Measurements from ENCODE around the gene YJU2.
"Not testable (repeated sequence)": the region's sequence is repeated elsewhere in the genome, so short reads cannot be mapped to it uniquely, and the experiment has no call there.

The YJU2 gene

GRCh38 chr19:4216846-4217245, 30.0 kb upstream of the YJU2 start:
- CTCF ChIA-PET = interaction anchor here (1.4 to 2.2 kb wide), 2 partner anchors 15 to 17 kb away, joined by 5 to 6 read pairs; no protein-coding TSS in a partner anchor
- POLR2A ChIA-PET = no interaction called here
- H3K4me3 ChIP-seq (ENCODE audit: control insufficient read depth in 1 of 7, extremely low read depth in 1 of 7, insufficient read depth in 4 of 7, low read depth in 2 of 7, low read length in 6 of 7) = no peak overlapping the region
- H3K9me3 ChIP-seq (ENCODE audit: control extremely low read depth in 1 of 5, control insufficient read depth in 4 of 5, insufficient read depth in 2 of 5, low read depth in 1 of 5, low read length in 4 of 5) = no peaks in the 10 kb centered on the region
- 100% methylated on average over 6 of the region's 6 CpGs for WGBS (ENCODE audit: insufficient coverage)
- H3K27ac ChIP-seq (ENCODE audit: insufficient read depth in 1 of 2, low read depth in 1 of 2, low read length in 2 of 2, poor library complexity in 1 of 2, severe bottlenecking in 2 of 2) = no peak overlapping the region
- peaks cover 0 to 3% (median 0%) of the 10 kb centered on the region in 5 experiments for H3K27me3 ChIP-seq (replicated peaks in 2 of 5; ENCODE audit: control insufficient read depth in 4 of 5, insufficient read depth in 5 of 5, low read length in 4 of 5)
- H3K4me1 ChIP-seq (ENCODE audit: control extremely low read depth in 1 of 4, control insufficient read depth in 4 of 4, insufficient read depth in 4 of 4, low read length in 3 of 4) = no peaks in the 10 kb centered on the region
- no peaks in the 10 kb centered on the region for H3K36me3 ChIP-seq (ENCODE audit: control insufficient read depth in 4 of 4, insufficient read depth in 4 of 4, low read length in 3 of 4)
- DNase-seq = no peak

- Histone ChIP-seq H3K36me3 (ENCODE audit: control insufficient read depth in 4 of 4, insufficient read depth in 4 of 4, low read length in 3 of 4) (no peaks in the 10 kb centered on the region), H3K27me3 (replicated peaks in 2 of 5; ENCODE audit: control insufficient read depth in 4 of 5, insufficient read depth in 5 of 5, low read length in 4 of 5) (no peaks in the 10 kb centered on the region), H3K9me3 (ENCODE audit: control extremely low read depth in 1 of 5, control insufficient read depth in 4 of 5, insufficient read depth in 2 of 5, low read depth in 1 of 5, low read length in 4 of 5) (no peaks in the 10 kb centered on the region), H3K4me1 (ENCODE audit: control extremely low read depth in 1 of 4, control insufficient read depth in 4 of 4, insufficient read depth in 4 of 4, low read length in 3 of 4) (no peaks in the 10 kb centered on the region), H3K4me3 (ENCODE audit: control insufficient read depth in 1 of 7, extremely low read depth in 1 of 7, insufficient read depth in 4 of 7, low read depth in 2 of 7, low read length in 6 of 7) (no peak overlapping the region), H3K27ac (ENCODE audit: insufficient read depth in 1 of 2, low read depth in 1 of 2, low read length in 2 of 2, poor library complexity in 1 of 2, severe bottlenecking in 2 of 2) (no peak overlapping the region)
- ChIA-PET CTCF (interaction anchor here (1.4 to 2.2 kb wide), 2 partner anchors 16 kb away, joined by 5 to 6 read pairs; no protein-coding TSS in a partner anchor), POLR2A (no interaction called here)
- no peak for DNase-seq
- WGBS (ENCODE audit: insufficient coverage) = 97% methylated on average over 70 of the region's 81 CpGs
Measured at GRCh38 chr19:4217429-4218264, 29.2 kb upstream of the YJU2 start.

- POLR2A ChIA-PET = interaction anchor here (0.6 kb wide), 1 partner anchor 243 kb away, joined by 3 read pairs; no protein-coding TSS in a partner anchor
- H3K36me3 ChIP-seq (ENCODE audit: control insufficient read depth in 4 of 4, insufficient read depth in 4 of 4, low read length in 3 of 4); H3K4me3 ChIP-seq (ENCODE audit: control insufficient read depth in 1 of 7, extremely low read depth in 1 of 7, insufficient read depth in 4 of 7, low read depth in 2 of 7, low read length in 6 of 7); H3K9me3 ChIP-seq (ENCODE audit: control extremely low read depth in 1 of 5, control insufficient read depth in 4 of 5, insufficient read depth in 2 of 5, low read depth in 1 of 5, low read length in 4 of 5); H3K27ac ChIP-seq (ENCODE audit: insufficient read depth in 1 of 2, low read depth in 1 of 2, low read length in 2 of 2, poor library complexity in 1 of 2, severe bottlenecking in 2 of 2); CTCF ChIA-PET; H3K4me1 ChIP-seq (ENCODE audit: control extremely low read depth in 1 of 4, control insufficient read depth in 4 of 4, insufficient read depth in 4 of 4, low read length in 3 of 4); H3K27me3 ChIP-seq (replicated peaks in 2 of 5; ENCODE audit: control insufficient read depth in 4 of 5, insufficient read depth in 5 of 5, low read length in 4 of 5); DNase-seq: not testable (repeated sequence)
- WGBS (ENCODE audit: insufficient coverage) = 100% methylated on average over 1 of the region's 1 CpG
Measured at GRCh38 chr19:4218523-4218922, 28.4 kb upstream of the YJU2 start.

- Histone ChIP-seq H3K27ac (ENCODE audit: insufficient read depth in 1 of 2, low read depth in 1 of 2, low read length in 2 of 2, poor library complexity in 1 of 2, severe bottlenecking in 2 of 2) (no peak overlapping the region), H3K4me3 (ENCODE audit: control insufficient read depth in 1 of 7, extremely low read depth in 1 of 7, insufficient read depth in 4 of 7, low read depth in 2 of 7, low read length in 6 of 7) (no peak overlapping the region), H3K9me3 (ENCODE audit: control extremely low read depth in 1 of 5, control insufficient read depth in 4 of 5, insufficient read depth in 2 of 5, low read depth in 1 of 5, low read length in 4 of 5) (no peaks in the 10 kb centered on the region), H3K36me3 (ENCODE audit: control insufficient read depth in 4 of 4, insufficient read depth in 4 of 4, low read length in 3 of 4) (no peaks in the 10 kb centered on the region), H3K27me3 (replicated peaks in 2 of 5; ENCODE audit: control insufficient read depth in 4 of 5, insufficient read depth in 5 of 5, low read length in 4 of 5) (peaks cover 0 to 3% (median 0%) of the 10 kb centered on the region in 5 experiments), H3K4me1 (ENCODE audit: control extremely low read depth in 1 of 4, control insufficient read depth in 4 of 4, insufficient read depth in 4 of 4, low read length in 3 of 4) (no peaks in the 10 kb centered on the region)
- DNase-seq = no peak
- WGBS (ENCODE audit: insufficient coverage) = 94% methylated on average over 6 of the region's 7 CpGs
- ChIA-PET CTCF (interaction anchor here (0.9 to 2.2 kb wide), 2 partner anchors 12 to 18 kb away, joined by 3 to 5 read pairs; no protein-coding TSS in a partner anchor), POLR2A (no interaction called here)
Measured at GRCh38 chr19:4220188-4220587, 26.7 kb upstream of the YJU2 start.

- peaks cover 0 to 14% (median 3%) of the 10 kb centered on the region in 5 experiments for H3K27me3 ChIP-seq (replicated peaks in 2 of 5; ENCODE audit: control insufficient read depth in 4 of 5, insufficient read depth in 5 of 5, low read length in 4 of 5)
- no peaks in the 10 kb centered on the region for H3K9me3 ChIP-seq (ENCODE audit: control extremely low read depth in 1 of 5, control insufficient read depth in 4 of 5, insufficient read depth in 2 of 5, low read depth in 1 of 5, low read length in 4 of 5)
- H3K27ac ChIP-seq (ENCODE audit: insufficient read depth in 1 of 2, low read depth in 1 of 2, low read length in 2 of 2, poor library complexity in 1 of 2, severe bottlenecking in 2 of 2) = no peak overlapping the region
- H3K4me3 ChIP-seq (ENCODE audit: control insufficient read depth in 1 of 7, extremely low read depth in 1 of 7, insufficient read depth in 4 of 7, low read depth in 2 of 7, low read length in 6 of 7) = no peak overlapping the region
- ChIA-PET POLR2A (no interaction called here), CTCF (no interaction called here)
- no peaks in the 10 kb centered on the region for H3K36me3 ChIP-seq (ENCODE audit: control insufficient read depth in 4 of 4, insufficient read depth in 4 of 4, low read length in 3 of 4)
- peaks cover 0 to 9% (median 9%) of the 10 kb centered on the region in 4 experiments for H3K4me1 ChIP-seq (ENCODE audit: control extremely low read depth in 1 of 4, control insufficient read depth in 4 of 4, insufficient read depth in 4 of 4, low read length in 3 of 4)
- no peak for DNase-seq
- 89% methylated on average over 8 of the region's 15 CpGs for whole genome bisulfite sequencing (ENCODE audit: insufficient coverage)
Measured at GRCh38 chr19:4224470-4224869, 22.4 kb upstream of the YJU2 start.

- Histone ChIP-seq H3K4me3 (ENCODE audit: control insufficient read depth in 1 of 7, extremely low read depth in 1 of 7, insufficient read depth in 4 of 7, low read depth in 2 of 7, low read length in 6 of 7) (no peak overlapping the region), H3K27ac (ENCODE audit: insufficient read depth in 1 of 2, low read depth in 1 of 2, low read length in 2 of 2, poor library complexity in 1 of 2, severe bottlenecking in 2 of 2) (no peak overlapping the region), H3K9me3 (ENCODE audit: control extremely low read depth in 1 of 5, control insufficient read depth in 4 of 5, insufficient read depth in 2 of 5, low read depth in 1 of 5, low read length in 4 of 5) (no peaks in the 10 kb centered on the region), H3K4me1 (ENCODE audit: control extremely low read depth in 1 of 4, control insufficient read depth in 4 of 4, insufficient read depth in 4 of 4, low read length in 3 of 4) (peaks cover 0 to 10% (median 9%) of the 10 kb centered on the region in 4 experiments), H3K36me3 (ENCODE audit: control insufficient read depth in 4 of 4, insufficient read depth in 4 of 4, low read length in 3 of 4) (no peaks in the 10 kb centered on the region), H3K27me3 (replicated peaks in 2 of 5; ENCODE audit: control insufficient read depth in 4 of 5, insufficient read depth in 5 of 5, low read length in 4 of 5) (peaks cover 0 to 18% (median 3%) of the 10 kb centered on the region in 5 experiments)
- WGBS (ENCODE audit: insufficient coverage) = 87% methylated on average over 7 of the region's 8 CpGs
- POLR2A ChIA-PET = interaction anchor here (0.7 kb wide), 1 partner anchor 21 kb away, joined by 3 read pairs; no protein-coding TSS in a partner anchor
- no peak for DNase-seq
- CTCF ChIA-PET = no interaction called here
Measured at GRCh38 chr19:4225885-4226284, 21.0 kb upstream of the YJU2 start.

- Histone ChIP-seq H3K9me3 (ENCODE audit: control extremely low read depth in 1 of 5, control insufficient read depth in 4 of 5, insufficient read depth in 2 of 5, low read depth in 1 of 5, low read length in 4 of 5) (no peaks in the 10 kb centered on the region), H3K4me1 (ENCODE audit: control extremely low read depth in 1 of 4, control insufficient read depth in 4 of 4, insufficient read depth in 4 of 4, low read length in 3 of 4) (peaks cover 0 to 10% (median 9%) of the 10 kb centered on the region in 4 experiments), H3K27ac (ENCODE audit: insufficient read depth in 1 of 2, low read depth in 1 of 2, low read length in 2 of 2, poor library complexity in 1 of 2, severe bottlenecking in 2 of 2) (no peak overlapping the region), H3K4me3 (ENCODE audit: control insufficient read depth in 1 of 7, extremely low read depth in 1 of 7, insufficient read depth in 4 of 7, low read depth in 2 of 7, low read length in 6 of 7) (no peak overlapping the region), H3K36me3 (ENCODE audit: control insufficient read depth in 4 of 4, insufficient read depth in 4 of 4, low read length in 3 of 4) (no peaks in the 10 kb centered on the region), H3K27me3 (replicated peaks in 2 of 5; ENCODE audit: control insufficient read depth in 4 of 5, insufficient read depth in 5 of 5, low read length in 4 of 5) (peaks cover 0 to 18% (median 3%) of the 10 kb centered on the region in 5 experiments)
- no peak for DNase-seq
- ChIA-PET POLR2A (no interaction called here), CTCF (no interaction called here)
Measured at GRCh38 chr19:4227771-4228170, 19.1 kb upstream of the YJU2 start.

Measured in common myeloid progenitor, CD34-positive (primary cell).